Stomach smooth muscle (tissue), 2 donors: Measurements from ENCODE around the gene DPYSL5.

Source experiments
- H3K27ac ChIP-seq: one replicate; pipeline ENCODE4 v1.7.0; 2013; ENCODE audit warnings: mild to moderate bottlenecking, low read length, inconsistent platforms
- H3K27me3 ChIP-seq, 2 donors: one replicate each; pipeline ENCODE4 v1.7.0; 2013; ENCODE audit warnings: low read length in 2 of 2; ENCODE audit not compliant: insufficient read depth in 2 of 2, control insufficient read depth in 1 of 2
- H3K36me3 ChIP-seq, 2 donors: one replicate each; pipeline ENCODE4 v1.7.0; 2013; ENCODE audit warnings: low read length in 2 of 2; ENCODE audit not compliant: control insufficient read depth in 2 of 2, insufficient read depth in 2 of 2
- H3K4me1 ChIP-seq: one replicate; pipeline ENCODE4 v1.7.0; 2013; ENCODE audit warnings: low read length; ENCODE audit not compliant: control insufficient read depth, insufficient read depth
- H3K4me3 ChIP-seq, 2 donors: one replicate each; pipeline ENCODE4 v1.7.0; 2013; ENCODE audit warnings: low read length in 2 of 2
- H3K9ac ChIP-seq, 2 donors: one replicate each; pipeline ENCODE4 v1.7.0; 2013; ENCODE audit warnings: low read length in 2 of 2, mild to moderate bottlenecking in 1 of 2
- H3K9me3 ChIP-seq, 2 donors: one replicate each; pipeline ENCODE4 v1.7.0; 2013; ENCODE audit warnings: low read length in 2 of 2; ENCODE audit not compliant: control insufficient read depth in 2 of 2
- donor health status: healthy.
- donor health status: Pancreatic carcinoma.

The DPYSL5 gene

GRCh38 chr2:26998323-26998722 lies 150.4 kb downstream of the DPYSL5 start:
- Histone ChIP-seq H3K4me1 (no peaks in the 10 kb centered on the region), H3K9ac (no peak overlapping the region), H3K27me3 (no peaks in the 10 kb centered on the region), H3K9me3 (no peaks in the 10 kb centered on the region), H3K27ac (no peak overlapping the region), H3K36me3 (no peaks in the 10 kb centered on the region), H3K4me3 (no peak overlapping the region)
